IgD-negative memory B cell (primary cell): Measurements from ENCODE around the gene CIDEC. TPM values are rescaled to one million over a fixed set of nuclear protein-coding genes. Genes with fewer than 3 reads are reported as not detected.
"Not testable (repeated sequence)": the region's sequence is repeated elsewhere in the genome, so short reads cannot be mapped to it uniquely, and the experiment has no call there.

Source experiments
- H3K27ac Mint-ChIP-seq, 3 donors: one replicate each; pipeline ENCODE4 v1.8.0; 2020 to 2022; ENCODE audit warnings: mild to moderate bottlenecking in 3 of 3, mixed read lengths in 3 of 3, moderate library complexity in 1 of 3
- H3K27me3 Mint-ChIP-seq: one replicate; pipeline ENCODE4 v1.8.0; 2021; ENCODE audit warnings: mixed read lengths
- H3K36me3 Mint-ChIP-seq: one replicate; pipeline ENCODE4 v1.8.0; 2020; ENCODE audit warnings: mild to moderate bottlenecking, mixed read lengths
- H3K4me1 Mint-ChIP-seq, 3 donors: one replicate each; pipeline ENCODE4 v1.8.0; 2020 to 2022; ENCODE audit warnings: mixed read lengths in 3 of 3, mild to moderate bottlenecking in 1 of 3
- H3K4me3 Mint-ChIP-seq, 4 donors: one replicate each; pipeline ENCODE4 v1.8.0; 2020 to 2022; ENCODE audit warnings: mild to moderate bottlenecking in 4 of 4, mixed read lengths in 4 of 4, moderate library complexity in 3 of 4
- H3K9me3 Mint-ChIP-seq, 3 donors: one replicate each; pipeline ENCODE4 v1.8.0; 2020 to 2021; ENCODE audit warnings: mixed read lengths in 3 of 3, mild to moderate bottlenecking in 1 of 3
- polyA plus RNA-seq: library from polyadenylated mRNA; unstranded; fragments of 300-500 nt; fragmentation: Illumina TruSeq; gene quantifications from one replicate; pipeline ENCODE4 v1.2.3, GENCODE V29; 2021

The CIDEC gene
- polyA plus RNA-seq, 1 donor from 2014 or later: 0.80 TPM

- H3K4me1 Mint-ChIP-seq, H3K4me3 Mint-ChIP-seq, H3K36me3 Mint-ChIP-seq, H3K9me3 Mint-ChIP-seq, H3K27me3 Mint-ChIP-seq: not testable (repeated sequence)
- peak overlapping the region in 1 of 3 donors; percentile 3 for H3K27ac Mint-ChIP-seq
Measured at GRCh38 chr3:9872067-9872466, 8.0 kb downstream of the CIDEC start.

DNA sequence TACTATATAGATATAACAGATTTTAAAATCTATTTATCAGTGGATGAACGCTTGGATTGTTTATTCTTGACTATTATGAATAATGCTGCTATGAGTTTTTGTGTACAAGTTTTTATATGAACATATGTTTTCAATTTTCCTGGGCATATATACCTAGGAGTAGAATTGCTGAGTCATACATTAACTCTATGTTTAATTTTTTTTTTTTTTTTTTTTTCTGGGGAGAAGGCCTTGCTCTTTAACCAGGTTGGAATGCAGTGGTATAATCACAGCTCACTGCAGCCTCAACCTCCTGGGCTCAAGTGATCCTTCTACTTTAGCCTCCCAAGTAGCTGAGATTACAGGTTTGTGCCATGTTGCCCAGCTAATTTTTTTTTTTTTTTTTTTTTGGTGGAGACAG is 9.1 kb downstream of the CIDEC start:
- H3K4me1 Mint-ChIP-seq: no peaks in the 10 kb centered on the region
- no peak overlapping the region for H3K4me3 Mint-ChIP-seq
- no peaks in the 10 kb centered on the region for H3K9me3 Mint-ChIP-seq
- H3K27me3 Mint-ChIP-seq: peaks cover 4% of the 10 kb centered on the region
- H3K27ac Mint-ChIP-seq: no peak overlapping the region
- no peaks in the 10 kb centered on the region for H3K36me3 Mint-ChIP-seq

GRCh38 chr3:9869955-9870354 is 10.1 kb downstream of the CIDEC start:
- no peaks in the 10 kb centered on the region for H3K9me3 Mint-ChIP-seq
- H3K4me1 Mint-ChIP-seq: no peaks in the 10 kb centered on the region
- H3K27me3 Mint-ChIP-seq: no peaks in the 10 kb centered on the region
- H3K4me3 Mint-ChIP-seq: no peak overlapping the region
- no peaks in the 10 kb centered on the region for H3K36me3 Mint-ChIP-seq
- no peak overlapping the region for H3K27ac Mint-ChIP-seq

- peaks cover 0 to 2% (median 0%) of the 10 kb centered on the region in 3 donors for H3K4me1 Mint-ChIP-seq
- no peak overlapping the region for H3K27ac Mint-ChIP-seq
- no peaks in the 10 kb centered on the region for H3K27me3 Mint-ChIP-seq
- H3K36me3 Mint-ChIP-seq: no peaks in the 10 kb centered on the region
- H3K9me3 Mint-ChIP-seq: no peaks in the 10 kb centered on the region
- H3K4me3 Mint-ChIP-seq: no peak overlapping the region
Measured at GRCh38 chr3:9867106-9867505, 12.9 kb downstream of the CIDEC start.

DNA sequence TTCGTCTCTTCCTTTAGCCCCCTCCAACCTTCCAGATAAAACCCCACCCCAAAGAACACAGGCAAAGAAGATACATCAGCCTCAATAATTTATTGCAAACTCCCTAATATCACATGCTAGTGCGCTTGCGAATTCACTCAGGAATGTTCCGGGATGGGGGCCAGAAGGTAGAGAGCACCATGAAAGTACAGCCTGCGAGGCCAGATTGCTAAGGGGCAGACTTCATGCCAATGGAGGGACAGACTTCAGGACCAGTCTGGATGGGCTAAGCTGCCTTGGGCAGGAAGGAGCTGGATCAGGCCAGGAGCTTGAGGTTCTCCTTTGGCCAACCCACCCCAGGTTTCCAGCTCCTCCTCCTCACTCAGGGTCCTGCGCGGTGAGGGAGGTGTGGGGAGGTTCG is 13.4 kb downstream of the CIDEC start:
- Mint-ChIP-seq H3K4me3 (no peak overlapping the region), H3K27me3 (no peaks in the 10 kb centered on the region), H3K36me3 (no peaks in the 10 kb centered on the region), H3K9me3 (no peaks in the 10 kb centered on the region), H3K4me1 (peaks cover 0 to 2% (median 0%) of the 10 kb centered on the region in 3 donors), H3K27ac (no peak overlapping the region)

GRCh38 chr3:9865125-9865637 is 14.9 kb downstream of the CIDEC start:
- not testable (repeated sequence) for H3K27ac Mint-ChIP-seq, H3K4me3 Mint-ChIP-seq

DNA sequence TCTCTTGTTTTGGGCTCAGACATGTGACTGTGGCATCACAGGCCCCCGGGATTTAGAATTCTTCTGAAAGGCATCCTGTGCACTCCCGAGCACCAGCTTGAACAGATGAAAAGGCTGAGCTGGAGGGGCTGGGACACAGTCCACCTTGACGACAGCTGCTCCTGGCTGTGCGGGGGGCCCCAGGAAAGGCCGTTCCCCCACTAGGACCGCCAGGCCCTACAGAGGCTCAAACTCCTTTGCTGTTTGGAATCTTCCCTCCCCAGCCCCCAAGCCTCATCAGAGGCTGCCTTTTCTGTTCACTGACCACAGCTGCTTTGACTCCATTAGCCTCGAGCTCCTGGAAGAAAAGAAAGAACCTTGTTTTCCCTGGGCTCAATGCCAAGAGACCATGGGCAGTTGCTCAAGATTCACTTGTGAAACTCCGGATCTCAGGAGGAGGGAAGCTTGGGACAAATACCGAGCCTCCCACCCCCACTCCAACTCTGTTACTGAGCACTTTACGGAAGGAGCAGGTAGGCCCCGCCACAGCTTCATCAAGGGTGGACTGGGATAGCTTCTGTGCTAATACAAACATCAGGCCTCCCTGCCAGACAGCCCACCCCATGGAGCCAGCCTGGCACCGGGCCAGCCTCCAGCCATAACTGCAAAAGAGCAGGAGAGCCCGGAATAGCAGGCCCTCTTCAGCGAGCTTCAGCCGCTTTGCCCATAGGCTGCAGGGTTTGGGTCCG is 15.7 kb downstream of the CIDEC start:
- Mint-ChIP-seq H3K36me3 (no peaks in the 10 kb centered on the region), H3K4me1 (peaks cover 0 to 2% (median 0%) of the 10 kb centered on the region in 3 donors), H3K27me3 (no peaks in the 10 kb centered on the region), H3K9me3 (no peaks in the 10 kb centered on the region), H3K4me3 (no peak overlapping the region), H3K27ac (no peak overlapping the region)

More at GRCh38 chr3:9865125-9865637, 14.9 kb downstream of the CIDEC start:
- not testable (repeated sequence) for H3K4me1 Mint-ChIP-seq, H3K27me3 Mint-ChIP-seq, H3K9me3 Mint-ChIP-seq, H3K36me3 Mint-ChIP-seq

DNA sequence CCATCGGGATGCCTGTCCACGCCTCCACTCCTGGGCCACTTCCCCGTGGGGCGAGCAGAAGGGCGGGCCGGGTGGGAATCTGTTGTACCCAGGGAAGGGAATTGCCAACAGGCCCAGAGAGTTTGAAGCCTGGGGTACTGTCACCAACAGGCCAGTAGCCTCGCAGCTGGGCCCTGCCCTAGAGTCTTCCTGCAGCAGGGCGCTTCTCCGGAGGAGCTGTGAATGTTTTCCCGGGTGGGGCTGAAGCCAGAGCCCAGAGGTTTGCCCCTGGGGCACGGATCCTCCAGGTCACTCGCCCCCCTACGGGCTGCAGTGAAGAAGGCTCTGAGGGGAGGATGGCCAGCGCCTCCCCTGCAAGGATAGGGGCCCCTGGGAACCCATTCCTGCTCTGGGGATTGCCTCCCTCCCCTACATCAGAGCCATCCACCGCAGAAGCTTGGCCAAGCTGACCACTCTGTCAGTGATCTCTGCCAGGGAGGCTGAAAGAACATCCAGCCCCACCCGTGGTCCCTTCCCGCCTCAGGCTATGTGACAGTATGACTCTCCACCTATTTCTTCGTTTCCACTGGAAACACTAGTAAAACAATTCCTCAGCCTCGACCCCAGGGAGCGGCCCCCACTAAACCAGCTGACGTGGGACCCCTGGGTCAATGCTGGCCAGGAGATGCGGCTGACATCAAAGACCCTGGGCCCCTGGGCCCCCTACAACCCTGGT is 16.8 kb downstream of the CIDEC start:
- H3K4me1 Mint-ChIP-seq: peaks cover 0 to 2% (median 0%) of the 10 kb centered on the region in 3 donors
- H3K4me3 Mint-ChIP-seq: peak overlapping the region in 1 of 4 donors; percentile 10
- H3K27ac Mint-ChIP-seq: no peak overlapping the region
- no peaks in the 10 kb centered on the region for H3K9me3 Mint-ChIP-seq
- no peaks in the 10 kb centered on the region for H3K27me3 Mint-ChIP-seq
- no peaks in the 10 kb centered on the region for H3K36me3 Mint-ChIP-seq

- H3K27ac Mint-ChIP-seq: no peak overlapping the region
- H3K36me3 Mint-ChIP-seq: no peaks in the 10 kb centered on the region
- peaks cover 0 to 2% (median 0%) of the 10 kb centered on the region in 3 donors for H3K4me1 Mint-ChIP-seq
- H3K27me3 Mint-ChIP-seq: no peaks in the 10 kb centered on the region
- H3K9me3 Mint-ChIP-seq: no peaks in the 10 kb centered on the region
- no peak overlapping the region for H3K4me3 Mint-ChIP-seq
Measured at GRCh38 chr3:9862391-9863057, 17.5 kb downstream of the CIDEC start.

GRCh38 chr3:9861626-9862130 is 18.4 kb downstream of the CIDEC start:
- no peak overlapping the region for H3K27ac Mint-ChIP-seq
- H3K4me3 Mint-ChIP-seq: no peak overlapping the region
- H3K36me3 Mint-ChIP-seq: no peaks in the 10 kb centered on the region
- H3K27me3 Mint-ChIP-seq: no peaks in the 10 kb centered on the region
- no peaks in the 10 kb centered on the region for H3K9me3 Mint-ChIP-seq
- H3K4me1 Mint-ChIP-seq: peaks cover 0 to 2% (median 0%) of the 10 kb centered on the region in 3 donors

DNA sequence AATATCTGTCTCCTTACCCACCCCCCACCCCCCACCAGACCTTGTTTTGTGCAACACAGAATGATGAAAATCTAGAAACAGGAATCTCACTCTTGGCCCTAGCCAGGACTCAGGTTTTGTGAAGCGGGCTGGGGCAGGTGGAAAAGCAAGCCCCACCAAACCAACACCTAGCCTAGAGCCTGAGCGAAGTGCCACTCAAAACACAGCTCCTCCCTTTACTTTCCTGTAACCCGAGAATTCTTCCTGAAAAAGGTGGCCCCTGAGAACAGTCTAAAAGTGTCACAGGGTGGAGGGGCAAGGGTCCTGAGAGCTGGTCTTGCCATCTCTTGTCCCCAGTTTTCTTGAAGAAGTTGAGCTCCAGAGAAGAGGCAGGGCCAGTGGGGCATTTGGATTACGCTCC is 18.9 kb downstream of the CIDEC start:
- H3K36me3 Mint-ChIP-seq: no peaks in the 10 kb centered on the region
- no peak overlapping the region for H3K4me3 Mint-ChIP-seq
- H3K27ac Mint-ChIP-seq: no peak overlapping the region
- no peaks in the 10 kb centered on the region for H3K27me3 Mint-ChIP-seq
- H3K9me3 Mint-ChIP-seq: no peaks in the 10 kb centered on the region
- peaks cover 0 to 2% (median 0%) of the 10 kb centered on the region in 3 donors for H3K4me1 Mint-ChIP-seq

- H3K4me3 Mint-ChIP-seq: no peak overlapping the region
- peaks cover 3% of the 10 kb centered on the region for H3K36me3 Mint-ChIP-seq
- H3K9me3 Mint-ChIP-seq: no peaks in the 10 kb centered on the region
- H3K4me1 Mint-ChIP-seq: peaks cover 0 to 2% (median 0%) of the 10 kb centered on the region in 3 donors
- no peaks in the 10 kb centered on the region for H3K27me3 Mint-ChIP-seq
- H3K27ac Mint-ChIP-seq: no peak overlapping the region
Measured at GRCh38 chr3:9859530-9860025, 20.5 kb downstream of the CIDEC start.

DNA sequence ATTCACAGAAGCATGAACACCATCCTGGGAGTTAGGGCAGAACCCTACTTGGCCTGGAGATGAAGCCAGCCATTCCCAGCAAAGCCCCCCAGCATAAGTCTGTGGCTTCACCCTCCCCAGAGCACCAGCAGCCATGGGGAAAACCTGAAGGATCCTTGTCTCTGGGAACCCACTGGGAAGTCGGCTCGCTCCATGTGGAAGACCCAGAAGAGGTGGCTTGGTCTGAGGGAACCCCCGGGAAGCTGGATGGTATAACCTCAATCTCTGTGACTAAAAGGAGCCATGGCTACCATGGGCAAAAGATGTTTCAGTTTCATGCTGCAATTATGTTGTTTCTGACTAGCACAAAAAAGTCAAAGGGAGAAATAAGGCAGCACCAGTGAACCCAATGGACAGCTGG is 24.5 kb downstream of the CIDEC start:
- Mint-ChIP-seq H3K27me3 (peaks cover 8% of the 10 kb centered on the region), H3K4me1 (no peaks in the 10 kb centered on the region), H3K27ac (no peak overlapping the region), H3K4me3 (no peak overlapping the region), H3K36me3 (peaks cover 4% of the 10 kb centered on the region), H3K9me3 (no peaks in the 10 kb centered on the region)

DNA sequence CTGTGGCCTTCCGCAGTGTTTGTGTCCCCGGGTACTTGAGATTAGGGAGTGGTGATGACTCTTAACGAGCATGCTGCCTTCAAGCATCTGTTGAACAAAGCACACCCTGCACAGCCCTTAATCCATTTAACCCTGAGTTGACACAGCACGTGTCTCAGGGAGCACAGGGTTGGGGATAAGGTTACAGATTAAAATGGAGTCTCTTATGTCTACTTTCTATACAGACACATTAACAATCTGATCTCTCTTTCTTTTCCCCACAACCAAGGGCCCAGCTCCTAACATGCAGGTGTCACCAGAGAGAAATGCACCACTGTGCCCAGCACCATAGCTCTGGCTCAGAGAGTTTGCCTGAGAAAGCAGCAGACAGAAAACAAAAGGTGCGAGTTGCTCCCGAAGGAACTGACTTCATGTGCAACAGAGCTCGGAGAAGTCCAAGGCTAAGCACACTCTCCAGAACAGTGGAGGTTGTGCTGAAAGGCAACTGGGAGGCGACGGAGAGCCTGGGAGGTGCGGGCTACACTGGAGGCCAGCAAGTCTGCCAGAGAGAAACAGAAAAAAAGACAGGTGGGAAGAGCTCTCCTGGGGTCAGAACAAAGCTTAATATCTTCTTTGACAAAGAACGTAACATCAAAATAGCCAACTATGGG is 25.6 kb downstream of the CIDEC start:
- not testable (repeated sequence) for H3K4me3 Mint-ChIP-seq, H3K4me1 Mint-ChIP-seq, H3K27ac Mint-ChIP-seq, H3K9me3 Mint-ChIP-seq, H3K27me3 Mint-ChIP-seq, H3K36me3 Mint-ChIP-seq

GRCh38 chr3:9852528-9852927 is 27.5 kb downstream of the CIDEC start:
- H3K36me3 Mint-ChIP-seq: peaks cover 4% of the 10 kb centered on the region
- peaks cover 8% of the 10 kb centered on the region for H3K27me3 Mint-ChIP-seq
- H3K27ac Mint-ChIP-seq: no peak overlapping the region
- no peaks in the 10 kb centered on the region for H3K9me3 Mint-ChIP-seq
- H3K4me3 Mint-ChIP-seq: no peak overlapping the region
- H3K4me1 Mint-ChIP-seq: no peaks in the 10 kb centered on the region
